Measurements from ENCODE around the gene NETO1. TPM values are rescaled to one million over a fixed set of nuclear protein-coding genes. Genes with fewer than 3 reads are reported as not detected.

NETO1 gene
- polyA plus RNA-seq, 1 donor (not counting 4 experiments of a cell fraction or from before 2014, with no cell fraction given): 19.2 TPM

- no peak for FAIRE-seq
- dilution Hi-C loops (cut with MboI; ENCODE audit: extremely low pct_ligation_motif_present, low sequenced_read_pairs): no loop called here
These were observed 24.0 kb downstream of the NETO1 start for GRCh38 chr18:72843743-72844142.

DNA sequence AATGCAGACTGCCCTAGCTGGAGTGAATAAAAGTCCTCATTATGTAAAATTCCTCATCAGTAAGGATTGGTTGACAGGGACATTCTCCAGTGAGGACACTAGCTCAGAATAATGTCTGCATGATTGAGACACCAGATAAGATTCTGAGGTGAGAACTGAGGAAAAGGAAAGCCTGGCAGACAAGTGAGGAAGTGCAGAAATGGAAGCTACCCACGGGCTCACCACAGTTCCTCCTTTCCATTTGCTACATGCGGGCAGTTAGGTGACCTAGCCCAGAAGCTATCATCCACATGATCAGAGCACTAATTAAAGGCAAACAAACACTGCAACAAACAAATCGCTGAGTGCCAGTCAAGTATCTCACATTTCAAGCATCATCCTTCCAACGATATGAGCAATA, 27.7 kb downstream of the NETO1 start:
- FAIRE-seq (peak; percentile 9), DNase-seq (ENCODE audit: low read depth, low spot score) (no peak)
- no peaks in the 10 kb centered on the region for H4K20me1 ChIP-seq (ENCODE audit: control insufficient read depth, extremely low read depth, insufficient read depth, low read length)
- H3K4me1 ChIP-seq (ENCODE audit: control insufficient read depth, extremely low read depth, insufficient read depth, low read length): no peaks in the 10 kb centered on the region
- TF ChIP-seq EZH2 (IDR thresholded peaks at IDR 0.05; ENCODE audit: low read length) (no peak), CTCF (optimal IDR thresholded peaks at IDR 0.05 in 1 of 3, IDR thresholded peaks at IDR 0.05 in 1 of 3, conservative IDR thresholded peaks at IDR 0.05 in 1 of 3; ENCODE audit: extremely low read depth in 1 of 3, insufficient read depth in 2 of 3, low read length in 3 of 3) (no peak)
- dilution Hi-C loops (cut with MboI; ENCODE audit: extremely low pct_ligation_motif_present, low sequenced_read_pairs): no loop called here
- peaks cover 7% of the 10 kb centered on the region for H3K79me2 ChIP-seq (ENCODE audit: control insufficient read depth, insufficient read depth, low read length)
- H3K9ac ChIP-seq (ENCODE audit: control insufficient read depth, extremely low read depth, insufficient read depth, low read length): no peak overlapping the region
- H2AFZ ChIP-seq (ENCODE audit: control insufficient read depth, low read length): no peak overlapping the region
- H3K9me3 ChIP-seq (ENCODE audit: control insufficient read depth, low read depth, low read length): no peaks in the 10 kb centered on the region
- H3K27me3 ChIP-seq (ENCODE audit: control insufficient read depth, extremely low read depth, insufficient read depth, low read length): no peaks in the 10 kb centered on the region
- H3K4me2 ChIP-seq (ENCODE audit: control insufficient read depth, extremely low read depth, insufficient read depth, low read depth, low read length): no peak overlapping the region
- H3K9me1 ChIP-seq (ENCODE audit: control insufficient read depth, extremely low read depth, insufficient read depth, low read length): no peaks in the 10 kb centered on the region
- no peak overlapping the region for H3K27ac ChIP-seq (ENCODE audit: control insufficient read depth, insufficient read depth, low read length)
- H3K4me3 ChIP-seq (ENCODE audit: control insufficient read depth in 2 of 3, extremely low read depth in 1 of 3, insufficient read depth in 2 of 3, low read depth in 1 of 3, low read length in 3 of 3): no peak overlapping the region
- no peaks in the 10 kb centered on the region for H3K36me3 ChIP-seq (ENCODE audit: control insufficient read depth in 2 of 2, extremely low read depth in 1 of 2, insufficient read depth in 2 of 2, low read length in 2 of 2)

More at GRCh38 chr18:72843743-72844142, 24.0 kb downstream of the NETO1 start:
- no peaks in the 10 kb centered on the region for H3K9me3 ChIP-seq (ENCODE audit: control insufficient read depth, low read depth, low read length)
- no peak overlapping the region for H2AFZ ChIP-seq (ENCODE audit: control insufficient read depth, low read length)
- H3K27ac ChIP-seq (ENCODE audit: control insufficient read depth, insufficient read depth, low read length): no peak overlapping the region
- peaks cover 19% of the 10 kb centered on the region for H3K4me1 ChIP-seq (ENCODE audit: control insufficient read depth, extremely low read depth, insufficient read depth, low read length)
- peaks cover 6% of the 10 kb centered on the region for H3K79me2 ChIP-seq (ENCODE audit: control insufficient read depth, insufficient read depth, low read length)
- no peaks in the 10 kb centered on the region for H4K20me1 ChIP-seq (ENCODE audit: control insufficient read depth, extremely low read depth, insufficient read depth, low read length)
- H3K9ac ChIP-seq (ENCODE audit: control insufficient read depth, extremely low read depth, insufficient read depth, low read length): no peak overlapping the region
- no peak overlapping the region for H3K4me3 ChIP-seq (ENCODE audit: control insufficient read depth in 2 of 3, extremely low read depth in 1 of 3, insufficient read depth in 2 of 3, low read depth in 1 of 3, low read length in 3 of 3)
- no peaks in the 10 kb centered on the region for H3K9me1 ChIP-seq (ENCODE audit: control insufficient read depth, extremely low read depth, insufficient read depth, low read length)
- TF ChIP-seq EZH2 (IDR thresholded peaks at IDR 0.05; ENCODE audit: low read length) (no peak), CTCF (optimal IDR thresholded peaks at IDR 0.05 in 1 of 3, IDR thresholded peaks at IDR 0.05 in 1 of 3, conservative IDR thresholded peaks at IDR 0.05 in 1 of 3; ENCODE audit: extremely low read depth in 1 of 3, insufficient read depth in 2 of 3, low read length in 3 of 3) (no peak)
- no peaks in the 10 kb centered on the region for H3K36me3 ChIP-seq (ENCODE audit: control insufficient read depth in 2 of 2, extremely low read depth in 1 of 2, insufficient read depth in 2 of 2, low read length in 2 of 2)
- H3K4me2 ChIP-seq (ENCODE audit: control insufficient read depth, extremely low read depth, insufficient read depth, low read depth, low read length): no peak overlapping the region
- no peak for DNase-seq (ENCODE audit: low read depth, low spot score)
- H3K27me3 ChIP-seq (ENCODE audit: control insufficient read depth, extremely low read depth, insufficient read depth, low read length): no peaks in the 10 kb centered on the region
